HepG2 (cell line): ENCODE measurements around the gene TBRG4. TPM values are rescaled to one million over a fixed set of nuclear protein-coding genes. Genes with fewer than 3 reads are reported as not detected.

ENCODE experiments used
- ATAC-seq: fragments of 200-7000 bp; cut with Tn5 transposase; 3 replicates; pipeline ENCODE4 v1.9.1; 2020; ENCODE audit warnings: mild to moderate bottlenecking, moderate library complexity
- BruUV-seq: library from RNA; stranded (reverse); fragments of 400-500 nt; replicated peaks from 2 replicates; lab custom pipeline; 2021; lab: Mats Ljungman, UMichigan
- CTCF ChIA-PET: fragments of 300-600 bp; formaldehyde crosslinking; extraction: SDS; loops from one replicate; lab custom pipeline; 2021; ENCODE audit warnings: low total read pairs, inconsistent platforms, low intra/inter-chr PET ratio; lab: Yijun Ruan, JAX
- POLR2A ChIA-PET: fragments of 350-600 bp; sonication (Branson Sonifier 250); formaldehyde crosslinking; loops from one replicate; lab custom pipeline; 2020; ENCODE audit warnings: antibody characterized with exemption, inconsistent platforms; lab: Yijun Ruan, JAX
- DNase-seq: peaks from one replicate; pipeline ENCODE4 v3.0.0-alpha.2; 2015; ENCODE audit warnings: low spot score
- FAIRE-seq: peaks from 3 replicates; lab custom pipeline; 2011; peaks lifted over from hg19 to GRCh38; lab: Jason Lieb, UNC
- H2AFZ ChIP-seq: one replicate; pipeline ENCODE4 v1.6.1; 2011; ENCODE audit warnings: low read length, inconsistent platforms
- H3K27ac ChIP-seq: fragments of 300-600 bp; 3 replicates; pipeline ENCODE4 v1.8.0; 2011; ENCODE audit warnings: mixed run types, mild to moderate bottlenecking, mixed read lengths, low read length, inconsistent platforms; ENCODE audit not compliant: insufficient read depth; ENCODE audit errors: extremely low read length
- H3K27me3 ChIP-seq, 2 experiments: fragments of 200-600 bp in 1 of 2; 2 replicates in 1 of 2; 3 replicates in 1 of 2; pipeline versions ENCODE4 v1.6.0 to v1.8.0; 2011; ENCODE audit warnings: low read length in 2 of 2, mild to moderate bottlenecking in 2 of 2, moderate library complexity in 2 of 2, inconsistent platforms in 1 of 2; ENCODE audit not compliant: insufficient read depth in 2 of 2, control insufficient read depth in 1 of 2
- H3K36me3 ChIP-seq, 2 experiments: fragments of 200-600 bp in 1 of 2; replicated peaks in 1 of 2; 2 replicates in 1 of 2; 3 replicates in 1 of 2; pipeline versions ENCODE4 v1.5.1 to v1.8.0; 2011; ENCODE audit warnings: low read length in 2 of 2, inconsistent platforms in 1 of 2; ENCODE audit not compliant: insufficient read depth in 2 of 2, control insufficient read depth in 1 of 2
- H3K4me1 ChIP-seq: 2 replicates; pipeline ENCODE4 v1.5.1; 2012; ENCODE audit warnings: low read length, inconsistent platforms; ENCODE audit not compliant: insufficient read depth
- H3K4me2 ChIP-seq: 2 replicates; pipeline ENCODE4 v1.6.0; 2011; ENCODE audit warnings: low read depth, low read length, inconsistent platforms
- H3K4me3 ChIP-seq, 3 experiments: fragments of 200-600 bp in 1 of 3; sonication (generic), shearing (Covaris generic) in 1 of 3; replicated peaks in 1 of 3; 2 replicates each; pipeline ENCODE4 v1.5.1; 2011 to 2016; ENCODE audit warnings: low read length in 3 of 3, inconsistent platforms in 2 of 3, low read depth in 2 of 3, mild to moderate bottlenecking in 2 of 3, control low read depth in 1 of 3, mixed read lengths in 1 of 3; ENCODE audit not compliant: insufficient read depth in 1 of 3
- H3K79me2 ChIP-seq: one replicate; pipeline ENCODE4 v1.6.1; 2011; ENCODE audit warnings: low read length, inconsistent platforms; ENCODE audit not compliant: insufficient read depth
- H3K9ac ChIP-seq: 2 replicates; pipeline ENCODE4 v1.6.0; 2011; ENCODE audit warnings: mild to moderate bottlenecking, low read depth, low read length, inconsistent platforms; ENCODE audit not compliant: insufficient read depth
- H3K9me3 ChIP-seq: 2 replicates; pipeline ENCODE4 v1.5.1; 2012; ENCODE audit warnings: mild to moderate bottlenecking, low read length
- H4K20me1 ChIP-seq: 2 replicates; pipeline ENCODE4 v1.6.0; 2011; ENCODE audit warnings: inconsistent platforms, mild to moderate bottlenecking, low read length, moderate library complexity; ENCODE audit not compliant: insufficient read depth
- GTF3A ChIP-seq: sonication (generic); formaldehyde crosslinking; conservative IDR thresholded peaks from 2 replicates; pipeline ENCODE4 v1.4.0; 2020; ENCODE audit warnings: mild to moderate bottlenecking, missing genetic modification reagents
- PAXIP1 ChIP-seq: sonication (generic); formaldehyde crosslinking; conservative IDR thresholded peaks from 2 replicates; pipeline ENCODE4 v1.4.0; 2020; ENCODE audit warnings: mild to moderate bottlenecking, missing genetic modification reagents, moderate library complexity
- RNF219 ChIP-seq: sonication (generic); formaldehyde crosslinking; IDR thresholded peaks from 2 replicates; pipeline ENCODE4 v1.5.0; 2020; ENCODE audit warnings: mild to moderate bottlenecking, missing genetic modification reagents
- ZBTB33 ChIP-seq: sonication (generic); formaldehyde crosslinking; IDR thresholded peaks from 2 replicates; pipeline ENCODE4 v1.4.0; 2020; ENCODE audit warnings: missing genetic modification reagents
- ZFP36L2 ChIP-seq: sonication (generic); formaldehyde crosslinking; IDR thresholded peaks from 2 replicates; pipeline ENCODE4 v1.4.0; 2020; ENCODE audit warnings: missing genetic modification reagents
- ZNF224 ChIP-seq: sonication (generic); formaldehyde crosslinking; IDR thresholded peaks from 2 replicates; pipeline ENCODE4 v1.5.0; 2020; ENCODE audit warnings: mild to moderate bottlenecking, missing genetic modification reagents
- ZNF660 ChIP-seq: sonication (generic); formaldehyde crosslinking; IDR thresholded peaks from 2 replicates; pipeline ENCODE4 v1.5.1; 2020; ENCODE audit warnings: mild to moderate bottlenecking, low read depth, missing genetic modification reagents, borderline replicate concordance
- WGBS: methylation state at CpG from one replicate; pipeline ENCODE4 v1.1.6; 2017; ENCODE audit warnings: low lambda C conversion rate; 5-methylcytosine and 5-hydroxymethylcytosine counted together
- in situ Hi-C: cut with HindIII; loops from 2 replicates; pipeline ENCODE4 v1.10.0; 2017; ENCODE audit warnings: low pct_unique_long_range_greater_than_20kb; ENCODE audit not compliant: extremely low pct_ligation_motif_present
- intact Hi-C: fragments of 100-400 bp; cut with micrococcal nuclease; formaldehyde crosslinking; loops from one replicate; pipeline ENCODE4 v1.10.0; 2022; ENCODE audit not compliant: unreplicated experiment
- polyA plus RNA-seq, 8 experiments: library from polyadenylated mRNA; depleted of rRNA in 3 of 8; stranded (reverse) in 7 of 8; unstranded in 1 of 8; fragments of >200 nt; fragmentation: Illumina TruSeq in 4 of 8; extraction: Trizol in 4 of 8; gene quantifications; 2 replicates each; pipeline versions ENCODE4 v1.2.1 to v1.2.3, GENCODE V29; 2011 to 2016; ENCODE audit warnings: low read depth in 4 of 8, missing spikeins in 1 of 8, mixed read lengths in 1 of 8; ENCODE audit not compliant: insufficient read depth in 1 of 8
- total RNA-seq, 5 experiments: library from RNA; depleted of rRNA; stranded (reverse); fragments of >200 nt; fragmentation: Illumina TruSeq; extraction: Trizol; gene quantifications; 2 replicates each; pipeline ENCODE4 v1.2.3, GENCODE V29; 2016; ENCODE audit warnings: low read depth in 1 of 5
- TF ChIP-seq, protein P1 (sequence below): sonication (generic); formaldehyde crosslinking; IDR thresholded peaks from 2 replicates; pipeline ENCODE4 v1.8.1; 2023; ENCODE audit warnings: mild to moderate bottlenecking, missing genetic modification reagents, borderline replicate concordance

The TBRG4 gene
- total and polyA plus RNA-seq, 2 of the 13 experiments (the other 11 are each of a cell fraction or from before 2014, with no cell fraction given): 87.8 to 107 TPM

GRCh38 chr7:45054442-45054841 is 57.1 kb downstream of the TBRG4 start:
- Histone ChIP-seq H3K9ac (no peak overlapping the region), H3K4me3 (no peak overlapping the region), H3K79me2 (no peaks in the 10 kb centered on the region)
- intact Hi-C loops: no loop called here
- TF ChIP-seq ZFP36L2 (no peak), ZBTB33 (CRISPR knock-in tag) (no peak), RNF219 (CRISPR knock-in tag) (no peak), ZNF660 (CRISPR knock-in tag) (no peak), GTF3A (CRISPR knock-in tag) (no peak), ZNF224 (no peak), PAXIP1 (CRISPR knock-in tag) (no peak)
- TF ChIP-seq, protein P1, sequence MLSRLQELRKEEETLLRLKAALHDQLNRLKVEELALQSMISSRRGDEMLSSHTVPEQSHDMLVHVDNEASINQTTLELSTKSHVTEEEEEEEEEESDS (CRISPR knock-in tag): no peak
- TF ChIP-seq, all 625 proteins: peak for 0
- POLR2A ChIA-PET: no interaction called here
- in situ Hi-C loops: no loop called here
- WGBS: 73% methylated on average over 2 of the region's 3 CpGs
- Histone ChIP-seq H2AFZ (no peak overlapping the region), H3K4me1 (no peaks in the 10 kb centered on the region), H3K36me3 (no peaks in the 10 kb centered on the region; a peak in 1 of 5 replicates), H3K4me2 (no peak overlapping the region), H3K27ac (no peak overlapping the region), H4K20me1 (no peaks in the 10 kb centered on the region), H3K9me3 (no peaks in the 10 kb centered on the region), H3K27me3 (no peaks in the 10 kb centered on the region)
- no peak for DNase-seq
- no peak for FAIRE-seq
- no TSS peak for BruUV-seq
- CTCF ChIA-PET: no interaction called here
- no peak for ATAC-seq
